Chondrocyte (in vitro differentiated cells): ENCODE data around the gene ITPKB. TPM values are rescaled to one million over a fixed set of nuclear protein-coding genes. Genes with fewer than 3 reads are reported as not detected.

ENCODE experiments used
- DNase-seq: peaks from one replicate; pipeline ENCODE4 v3.0.0; 2021; ENCODE audit warnings: mixed read lengths, low spot score
- H3K27ac Mint-ChIP-seq: one replicate; pipeline ENCODE4 v1.8.0; 2021; ENCODE audit warnings: mild to moderate bottlenecking, moderate library complexity, mixed read lengths; ENCODE audit not compliant: unreplicated experiment
- H3K27me3 Mint-ChIP-seq: 2 replicates; pipeline ENCODE4 v1.8.0; 2021; ENCODE audit warnings: low read depth, mixed read lengths
- H3K36me3 Mint-ChIP-seq: 2 replicates; pipeline ENCODE4 v1.8.0; 2021; ENCODE audit warnings: low read depth, mixed read lengths
- H3K4me1 Mint-ChIP-seq: 2 replicates; pipeline ENCODE4 v1.8.0; 2021; ENCODE audit warnings: low read depth, mild to moderate bottlenecking, mixed read lengths
- H3K4me3 Mint-ChIP-seq: one replicate; pipeline ENCODE4 v1.8.0; 2021; ENCODE audit warnings: mild to moderate bottlenecking, moderate library complexity, mixed read lengths; ENCODE audit not compliant: unreplicated experiment
- H3K9me3 Mint-ChIP-seq: 2 replicates; pipeline ENCODE4 v1.8.0; 2021; ENCODE audit warnings: low read depth, mixed read lengths
- long read RNA-seq: library from polyadenylated mRNA; stranded (forward); transcript quantifications from one replicate; pipeline ENCODE4 v2.0.0, GENCODE V29; 2021
- total RNA-seq: library from RNA; stranded (reverse); gene quantifications from 3 replicates; pipeline ENCODE4 v1.2.1, GENCODE V29; 2021
- TF ChIP-seq, protein P1 (sequence below): fragments of 200-600 bp; sonication (generic); IDR thresholded peaks from 2 replicates; pipeline ENCODE4 v1.5.0; 2021; ENCODE audit warnings: antibody characterized with exemption, mild to moderate bottlenecking, moderate library complexity

Gene ITPKB
- total RNA-seq = 13.3 to 13.7 TPM (median 13.4 TPM) in 3 replicates
- long read RNA-seq, full-length matches to known transcripts = 5 of 10 reads
- long read RNA-seq, partial matches to known transcripts = 0 of 10 reads
- long read RNA-seq, other reads (novel, unspliced or antisense) = 5 of 10 reads

DNA sequence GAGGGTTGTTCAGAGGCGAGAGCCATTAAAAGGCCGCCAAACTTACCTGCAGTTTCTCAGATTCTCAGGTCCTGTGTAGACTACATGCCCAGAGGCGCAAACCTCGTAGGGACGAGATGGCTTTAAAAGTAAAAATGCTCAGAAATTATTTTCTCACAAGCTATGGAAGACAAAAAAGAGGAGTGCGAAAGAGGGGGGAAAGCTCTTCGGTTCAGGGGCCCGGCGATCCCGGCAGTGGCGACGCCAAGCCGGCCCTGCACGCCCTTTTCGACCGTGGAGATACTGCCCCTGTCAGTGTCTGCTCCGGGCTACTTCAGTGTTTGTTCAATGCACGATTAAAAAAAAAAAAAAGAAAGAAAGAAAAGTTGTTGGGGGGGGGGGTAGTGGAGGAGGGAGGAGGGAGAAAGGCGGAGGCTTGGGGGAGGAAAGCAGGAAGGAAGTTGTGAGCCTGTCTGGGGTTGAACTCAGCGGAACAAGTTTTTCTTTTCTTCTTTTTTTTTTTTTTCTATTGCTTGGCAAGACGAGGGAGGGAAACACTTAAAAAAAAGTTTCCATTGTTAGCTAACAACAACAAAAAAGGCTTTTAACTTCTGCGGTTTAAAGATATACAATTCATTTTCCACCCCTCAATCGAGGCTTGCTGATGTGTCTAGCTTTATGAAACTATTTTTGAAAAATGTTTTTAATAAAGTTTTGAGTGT lies at the start of gene ITPKB:
TSS of gene ITPKB (minus strand) at position 288 of the 701 bp plus-strand sequence. CDS start 1,824 bp downstream, outside the sequence.
- Mint-ChIP-seq H3K9me3 (peaks cover 4% of the 10 kb centered on the region), H3K36me3 (no peaks in the 10 kb centered on the region), H3K4me1 (peaks cover 11% of the 10 kb centered on the region), H3K27ac (peak within 1 kb of the TSS; percentile 93), H3K27me3 (no peaks in the 10 kb centered on the region), H3K4me3 (peak within 1 kb of the TSS; percentile 89)
- DNase-seq = no peak
- TF ChIP-seq, protein P1, sequence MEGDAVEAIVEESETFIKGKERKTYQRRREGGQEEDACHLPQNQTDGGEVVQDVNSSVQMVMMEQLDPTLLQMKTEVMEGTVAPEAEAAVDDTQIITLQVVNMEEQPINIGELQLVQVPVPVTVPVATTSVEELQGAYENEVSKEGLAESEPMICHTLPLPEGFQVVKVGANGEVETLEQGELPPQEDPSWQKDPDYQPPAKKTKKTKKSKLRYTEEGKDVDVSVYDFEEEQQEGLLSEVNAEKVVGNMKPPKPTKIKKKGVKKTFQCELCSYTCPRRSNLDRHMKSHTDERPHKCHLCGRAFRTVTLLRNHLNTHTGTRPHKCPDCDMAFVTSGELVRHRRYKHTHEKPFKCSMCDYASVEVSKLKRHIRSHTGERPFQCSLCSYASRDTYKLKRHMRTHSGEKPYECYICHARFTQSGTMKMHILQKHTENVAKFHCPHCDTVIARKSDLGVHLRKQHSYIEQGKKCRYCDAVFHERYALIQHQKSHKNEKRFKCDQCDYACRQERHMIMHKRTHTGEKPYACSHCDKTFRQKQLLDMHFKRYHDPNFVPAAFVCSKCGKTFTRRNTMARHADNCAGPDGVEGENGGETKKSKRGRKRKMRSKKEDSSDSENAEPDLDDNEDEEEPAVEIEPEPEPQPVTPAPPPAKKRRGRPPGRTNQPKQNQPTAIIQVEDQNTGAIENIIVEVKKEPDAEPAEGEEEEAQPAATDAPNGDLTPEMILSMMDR = peak; percentile 4

DNA sequence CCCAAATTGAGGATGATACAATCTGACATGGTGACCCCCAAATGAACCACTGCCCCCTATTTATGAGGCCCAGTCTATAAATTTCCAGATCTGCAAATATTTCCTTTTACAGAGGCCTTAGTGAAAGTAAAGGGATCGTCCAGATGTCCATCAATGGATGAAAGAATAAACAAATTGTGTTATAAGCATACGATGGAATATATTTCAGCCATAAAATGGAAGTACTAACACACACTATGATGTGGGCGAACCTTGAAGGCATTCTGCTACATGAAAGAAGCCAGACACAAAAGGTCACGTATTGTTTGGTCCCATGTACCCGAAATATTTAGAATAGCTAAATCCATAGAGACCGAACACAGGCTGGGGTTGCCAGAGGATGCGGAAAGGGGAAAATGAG lies 48.6 kb upstream of the ITPKB start:
- H3K4me1 Mint-ChIP-seq = peaks cover 8% of the 10 kb centered on the region
- no peaks in the 10 kb centered on the region for H3K9me3 Mint-ChIP-seq
- TF ChIP-seq, protein P1 = no peak
- H3K36me3 Mint-ChIP-seq = peaks cover 1% of the 10 kb centered on the region
- DNase-seq = no peak
- H3K4me3 Mint-ChIP-seq = no peak overlapping the region
- no peak overlapping the region for H3K27ac Mint-ChIP-seq
- H3K27me3 Mint-ChIP-seq = peaks cover 2% of the 10 kb centered on the region

DNA sequence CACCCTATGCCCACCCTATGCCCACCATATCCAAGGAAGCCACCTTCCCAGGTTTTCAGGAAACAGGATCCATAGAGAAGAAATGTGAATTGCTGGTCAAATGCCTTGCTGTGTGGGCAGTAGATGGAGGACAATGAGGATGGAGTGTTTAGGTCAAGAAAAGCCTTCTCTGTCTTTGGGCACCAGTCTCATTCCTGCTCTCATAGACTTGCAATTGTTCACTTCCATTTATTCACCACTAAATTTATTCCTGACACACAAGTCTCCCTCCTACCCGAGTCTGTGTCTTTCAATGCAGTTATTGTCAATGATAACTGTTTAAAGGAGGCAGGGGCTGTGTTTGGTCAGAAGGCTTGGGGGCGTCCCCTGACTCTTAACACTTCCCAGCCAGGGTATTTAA lies 48.0 kb upstream of the ITPKB start:
- H3K27ac Mint-ChIP-seq = no peak overlapping the region
- H3K36me3 Mint-ChIP-seq = no peaks in the 10 kb centered on the region
- no peaks in the 10 kb centered on the region for H3K9me3 Mint-ChIP-seq
- no peak overlapping the region for H3K4me3 Mint-ChIP-seq
- TF ChIP-seq, protein P1 = no peak
- H3K27me3 Mint-ChIP-seq = peaks cover 2% of the 10 kb centered on the region
- H3K4me1 Mint-ChIP-seq = peaks cover 8% of the 10 kb centered on the region
- no peak for DNase-seq

DNA sequence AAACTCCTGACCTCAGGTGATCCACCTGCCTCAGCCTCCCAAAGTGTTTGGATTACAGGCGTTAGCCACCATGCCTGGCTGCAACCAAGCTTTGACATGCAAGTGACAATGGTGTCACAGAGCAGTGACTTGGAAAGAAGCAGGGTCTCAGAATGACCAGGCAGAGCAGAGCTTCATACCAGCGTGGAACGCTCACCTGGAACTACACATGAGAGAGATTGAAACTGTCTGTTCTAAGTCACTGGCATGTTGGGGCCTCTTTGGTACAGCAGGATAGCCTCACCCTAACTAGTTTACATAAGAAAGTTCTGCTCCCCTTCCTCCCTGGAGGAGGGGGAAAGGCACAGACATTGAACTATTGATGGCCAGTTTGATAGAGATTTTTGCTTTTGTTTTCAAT lies 47.5 kb upstream of the ITPKB start:
- TF ChIP-seq, protein P1 = no peak
- H3K27me3 Mint-ChIP-seq = peaks cover 3% of the 10 kb centered on the region
- H3K9me3 Mint-ChIP-seq = no peaks in the 10 kb centered on the region
- H3K4me1 Mint-ChIP-seq = peaks cover 8% of the 10 kb centered on the region
- H3K4me3 Mint-ChIP-seq = no peak overlapping the region
- no peak for DNase-seq
- H3K27ac Mint-ChIP-seq = no peak overlapping the region
- no peaks in the 10 kb centered on the region for H3K36me3 Mint-ChIP-seq

DNA sequence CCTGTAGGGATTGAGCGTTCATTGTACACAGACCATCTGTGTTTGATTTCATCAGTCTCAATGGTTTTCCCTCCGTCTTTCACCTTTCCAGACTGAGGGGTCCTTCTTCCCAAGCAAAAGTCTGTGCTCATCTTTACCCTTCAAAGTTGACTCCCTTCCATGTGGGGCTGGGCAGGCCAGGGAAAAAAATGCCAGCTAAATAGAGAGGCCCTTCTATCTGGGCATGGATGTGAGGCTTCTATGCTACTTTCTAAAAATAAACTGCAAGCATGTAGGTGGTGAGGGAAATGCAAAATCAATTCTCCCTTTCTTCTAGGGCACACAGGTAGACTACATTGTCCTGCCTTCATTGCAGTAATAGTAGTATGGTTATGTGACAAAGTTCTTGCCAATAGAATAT lies 46.7 kb upstream of the ITPKB start:
- Mint-ChIP-seq H3K9me3 (no peaks in the 10 kb centered on the region), H3K27ac (no peak overlapping the region), H3K36me3 (no peaks in the 10 kb centered on the region), H3K27me3 (peaks cover 3% of the 10 kb centered on the region), H3K4me1 (peaks cover 8% of the 10 kb centered on the region), H3K4me3 (no peak overlapping the region)
- TF ChIP-seq, protein P1 = no peak
- DNase-seq = no peak
